Mammary epithelial cell (primary cell): Measurements from ENCODE around the gene LARGE1.

ENCODE experiments used
- CTCF ChIP-seq, 2 donors: IDR thresholded peaks in 1 of 2; conservative IDR thresholded peaks in 1 of 2; 2 replicates each; pipeline ENCODE4 v1.5.1; 2011 to 2012; ENCODE audit warnings: inconsistent platforms in 2 of 2, low read length in 2 of 2, mild to moderate bottlenecking in 2 of 2, control low read depth in 1 of 2, low read depth in 1 of 2; ENCODE audit not compliant: insufficient read depth in 1 of 2; ENCODE audit errors: extremely low read depth in 1 of 2
- EZH2 ChIP-seq: IDR thresholded peaks from 2 replicates; pipeline ENCODE4 v1.6.1; 2012; ENCODE audit warnings: low read length, inconsistent platforms, borderline replicate concordance

GRCh38 chr22:33879796-33880195 is 40.5 kb downstream of the LARGE1 start:
- TF ChIP-seq CTCF (conservative IDR thresholded peaks at IDR 0.05 in 1 of 2, IDR thresholded peaks at IDR 0.05 in 1 of 2; ENCODE audit: extremely low read depth in 1 of 2, insufficient read depth in 1 of 2, low read depth in 1 of 2, low read length in 2 of 2) (no peak), EZH2 (no peak)
